Lower lobe of right lung (tissue), 2 donors: Measurements from ENCODE around the gene XRCC3. TPM values are rescaled to one million over a fixed set of nuclear protein-coding genes. Genes with fewer than 3 reads are reported as not detected.
A peak's percentile ranks its signal among the peaks of the same experiment; 100 is the strongest.

ENCODE experiments used
- ATAC-seq, 2 donors: fragments of 200-7000 bp; cut with Tn5 transposase; one replicate each; pipeline ENCODE4 v1.9.1; 2020 to 2022; ENCODE audit warnings: mild to moderate bottlenecking in 2 of 2, moderate library complexity in 2 of 2
- DNase-seq: peaks from one replicate; pipeline ENCODE4 v3.0.0-alpha.2; 2020
- H3K27ac ChIP-seq: fragments of 200-600 bp; one replicate; pipeline ENCODE4 v1.8.0; 2022
- H3K27me3 ChIP-seq: fragments of 200-600 bp; one replicate; pipeline ENCODE4 v1.8.0; 2022; ENCODE audit warnings: low read depth
- H3K36me3 ChIP-seq: fragments of 200-600 bp; one replicate; pipeline ENCODE4 v1.8.0; 2022; ENCODE audit warnings: mild to moderate bottlenecking
- H3K4me1 ChIP-seq: fragments of 200-600 bp; one replicate; pipeline ENCODE4 v1.8.0; 2022
- H3K4me3 ChIP-seq: fragments of 200-600 bp; one replicate; pipeline ENCODE4 v1.8.0; 2022; ENCODE audit warnings: mild to moderate bottlenecking
- H3K9me3 ChIP-seq: fragments of 200-600 bp; one replicate; pipeline ENCODE4 v1.8.0; 2022
- intact Hi-C: fragments of 100-400 bp; cut with DNase I; formaldehyde crosslinking; loops from one replicate; pipeline ENCODE4 v1.11.0; 2022
- total RNA-seq: library from RNA; stranded (reverse); fragmentation: NEBNext Ultra II Directional; extraction: Animal tissue kit (Norgen Biotek cat#: 25700); gene quantifications from one replicate; pipeline ENCODE4 v1.2.1, GENCODE V29; 2021
- TF ChIP-seq, protein P1 (sequence below): fragments of 200-600 bp; IDR thresholded peaks from one replicate; pipeline ENCODE4 v1.8.0; 2022; ENCODE audit warnings: antibody characterized with exemption, mild to moderate bottlenecking
- donor health status: DM: no; HTN: yes; CAD: no; lungs with severe emphysema.

The XRCC3 gene
- total RNA-seq, 1 donor from 2014 or later: 5.0 TPM

DNA sequence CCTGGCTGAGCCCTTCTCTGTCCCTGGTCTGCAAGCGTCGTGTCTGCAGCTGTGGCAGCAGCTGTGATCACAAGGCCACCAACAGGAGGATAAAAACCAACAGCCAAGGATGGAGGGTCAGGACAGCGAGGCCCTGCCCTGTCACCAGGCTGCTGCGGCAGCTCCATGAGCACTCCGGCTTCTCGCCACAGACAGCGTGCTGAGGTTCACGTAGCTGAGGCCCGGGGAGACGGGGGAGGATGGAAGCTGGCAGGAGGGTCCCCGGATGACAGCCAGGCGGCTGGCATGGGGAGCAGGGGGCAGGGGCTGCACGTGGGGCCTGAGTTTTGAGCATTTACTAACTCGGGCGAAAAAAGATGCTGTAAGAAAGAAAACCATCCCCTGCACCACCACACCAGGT lies 5.4 kb downstream of the XRCC3 start:
- no peaks in the 10 kb centered on the region for H3K9me3 ChIP-seq
- TF ChIP-seq, protein P1, sequence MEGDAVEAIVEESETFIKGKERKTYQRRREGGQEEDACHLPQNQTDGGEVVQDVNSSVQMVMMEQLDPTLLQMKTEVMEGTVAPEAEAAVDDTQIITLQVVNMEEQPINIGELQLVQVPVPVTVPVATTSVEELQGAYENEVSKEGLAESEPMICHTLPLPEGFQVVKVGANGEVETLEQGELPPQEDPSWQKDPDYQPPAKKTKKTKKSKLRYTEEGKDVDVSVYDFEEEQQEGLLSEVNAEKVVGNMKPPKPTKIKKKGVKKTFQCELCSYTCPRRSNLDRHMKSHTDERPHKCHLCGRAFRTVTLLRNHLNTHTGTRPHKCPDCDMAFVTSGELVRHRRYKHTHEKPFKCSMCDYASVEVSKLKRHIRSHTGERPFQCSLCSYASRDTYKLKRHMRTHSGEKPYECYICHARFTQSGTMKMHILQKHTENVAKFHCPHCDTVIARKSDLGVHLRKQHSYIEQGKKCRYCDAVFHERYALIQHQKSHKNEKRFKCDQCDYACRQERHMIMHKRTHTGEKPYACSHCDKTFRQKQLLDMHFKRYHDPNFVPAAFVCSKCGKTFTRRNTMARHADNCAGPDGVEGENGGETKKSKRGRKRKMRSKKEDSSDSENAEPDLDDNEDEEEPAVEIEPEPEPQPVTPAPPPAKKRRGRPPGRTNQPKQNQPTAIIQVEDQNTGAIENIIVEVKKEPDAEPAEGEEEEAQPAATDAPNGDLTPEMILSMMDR: no peak
- peaks cover 30% of the 10 kb centered on the region for H3K36me3 ChIP-seq
- no peak overlapping the region for H3K4me3 ChIP-seq
- no peak for DNase-seq
- no peak overlapping the region for H3K27ac ChIP-seq
- ATAC-seq: no peak
- intact Hi-C loops: no loop called here
- H3K4me1 ChIP-seq: peaks cover 53% of the 10 kb centered on the region
- no peaks in the 10 kb centered on the region for H3K27me3 ChIP-seq

DNA sequence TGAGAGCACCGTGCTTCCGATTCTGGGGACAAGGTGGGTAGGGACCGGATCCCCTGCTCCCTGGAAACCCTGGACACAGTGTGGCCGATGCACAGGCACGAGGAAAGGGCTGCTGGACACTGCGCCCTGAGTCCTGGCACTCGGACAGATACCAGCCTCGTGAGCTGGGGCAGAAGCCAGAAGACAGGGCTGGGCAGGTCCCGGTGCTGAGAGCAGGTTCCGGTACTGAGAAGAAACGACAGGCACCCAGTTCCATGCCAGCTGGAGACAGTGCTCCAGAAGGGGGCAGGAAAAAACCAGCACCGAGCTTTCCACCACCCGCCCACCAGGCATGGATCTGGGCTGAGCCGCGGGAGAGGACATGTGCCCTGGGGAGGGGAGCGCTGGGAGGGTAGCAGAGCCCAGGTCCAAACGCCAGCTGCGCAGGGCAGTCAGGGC lies 6.5 kb downstream of the XRCC3 start:
- DNase-seq (no peak), ATAC-seq (no peak)
- H3K27me3 ChIP-seq: no peaks in the 10 kb centered on the region
- H3K4me1 ChIP-seq: peaks cover 50% of the 10 kb centered on the region
- intact Hi-C loops: no loop called here
- H3K4me3 ChIP-seq: no peak overlapping the region
- H3K9me3 ChIP-seq: no peaks in the 10 kb centered on the region
- peaks cover 36% of the 10 kb centered on the region for H3K36me3 ChIP-seq
- TF ChIP-seq, protein P1: no peak
- H3K27ac ChIP-seq: no peak overlapping the region

DNA sequence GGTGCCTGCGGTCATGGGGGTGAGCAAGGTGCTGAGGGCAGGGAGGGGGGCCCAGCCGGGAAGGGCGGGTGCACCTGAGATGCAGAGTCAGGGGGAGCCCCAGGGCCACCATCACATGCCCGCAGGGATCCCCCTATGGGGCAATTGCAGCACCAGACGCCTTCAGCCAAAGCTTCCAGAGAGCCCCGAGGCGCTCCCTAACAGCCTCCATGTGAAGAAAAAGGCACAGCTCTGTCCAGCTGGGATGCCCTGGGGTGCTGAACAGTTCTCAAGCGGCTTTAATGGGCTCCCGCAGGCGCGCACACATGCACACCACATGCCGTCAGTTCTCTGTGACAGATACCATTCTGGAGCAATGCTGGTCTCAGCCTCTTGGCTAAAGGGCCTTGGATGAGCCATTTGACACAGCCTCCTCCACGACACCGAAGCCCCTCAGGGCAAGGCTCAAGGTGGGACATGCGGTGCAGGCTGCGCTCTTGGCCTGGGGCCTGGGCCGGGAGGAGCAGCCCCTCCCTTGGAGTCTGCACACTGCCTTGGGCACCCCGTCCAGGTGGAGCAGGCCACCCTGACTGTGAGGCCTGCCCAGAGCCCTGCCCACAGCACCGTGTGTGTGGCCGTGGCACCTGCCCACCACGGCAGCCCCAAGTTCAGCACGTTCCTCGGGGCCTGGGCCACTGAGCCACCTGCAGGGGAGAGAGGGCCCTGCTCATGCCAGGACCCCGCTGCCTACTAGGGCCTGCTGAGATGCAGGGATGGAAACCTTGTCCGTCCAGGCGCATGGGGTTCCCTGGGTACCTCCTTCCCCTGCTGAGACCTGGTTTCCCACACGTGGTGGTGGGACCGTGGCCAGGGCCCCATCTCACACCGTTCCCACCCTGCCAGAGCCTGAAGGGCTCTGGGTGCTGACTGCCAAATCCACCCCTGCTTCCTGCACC lies 7.7 kb downstream of the XRCC3 start:
- H3K4me3 ChIP-seq: no peak overlapping the region
- no peaks in the 10 kb centered on the region for H3K9me3 ChIP-seq
- H3K27me3 ChIP-seq: no peaks in the 10 kb centered on the region
- H3K36me3 ChIP-seq: peaks cover 48% of the 10 kb centered on the region
- H3K27ac ChIP-seq: no peak overlapping the region
- H3K4me1 ChIP-seq: peaks cover 44% of the 10 kb centered on the region
- DNase-seq (no peak), ATAC-seq (no peak)
- TF ChIP-seq, protein P1: no peak
- intact Hi-C loops: no loop called here

DNA sequence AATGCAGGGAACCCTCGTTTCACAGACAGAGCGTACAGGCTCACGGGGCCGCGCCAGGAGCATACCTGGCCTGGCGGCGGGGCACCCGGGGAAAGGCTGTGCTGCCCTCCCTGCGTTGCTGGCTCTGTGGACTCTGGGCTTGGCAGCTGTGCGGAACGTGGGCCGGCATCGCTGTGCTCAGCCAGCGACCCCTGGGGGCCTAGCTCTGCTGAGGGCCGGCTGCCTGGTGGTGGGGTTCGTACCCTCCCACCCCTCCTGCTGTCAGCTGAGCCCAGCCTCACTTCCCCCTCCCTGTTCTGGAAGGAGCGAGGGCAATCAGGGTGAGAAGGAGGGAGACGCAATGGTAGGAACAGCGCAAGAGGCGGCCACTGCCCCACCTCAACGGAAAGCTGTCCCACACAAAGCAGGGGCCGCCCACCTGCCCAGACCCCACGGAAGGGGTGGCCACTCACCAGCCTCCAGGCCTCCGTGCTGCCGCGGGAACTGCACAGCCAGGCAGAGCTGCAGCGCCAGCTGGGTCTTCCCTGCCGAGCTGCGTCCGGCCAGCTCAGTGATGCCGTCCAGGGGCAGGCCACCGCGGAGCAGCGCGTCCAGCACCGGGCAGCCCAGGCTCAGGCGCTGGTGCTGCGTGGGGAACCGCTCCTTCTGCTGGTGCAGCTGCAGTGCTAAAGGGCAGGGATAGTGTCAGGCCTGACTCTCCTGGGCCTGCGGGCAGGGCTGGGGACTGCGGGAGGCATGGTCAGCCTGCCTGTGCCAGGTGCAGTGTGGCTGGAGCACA lies 8.5 kb downstream of the XRCC3 start:
- no peaks in the 10 kb centered on the region for H3K27me3 ChIP-seq
- TF ChIP-seq, protein P1: no peak
- H3K36me3 ChIP-seq: peaks cover 57% of the 10 kb centered on the region
- no peaks in the 10 kb centered on the region for H3K9me3 ChIP-seq
- ATAC-seq (no peak), DNase-seq (no peak)
- H3K4me1 ChIP-seq: peaks cover 36% of the 10 kb centered on the region
- intact Hi-C loops: no loop called here
- H3K27ac ChIP-seq: peak overlapping the region; percentile 76
- no peak overlapping the region for H3K4me3 ChIP-seq

DNA sequence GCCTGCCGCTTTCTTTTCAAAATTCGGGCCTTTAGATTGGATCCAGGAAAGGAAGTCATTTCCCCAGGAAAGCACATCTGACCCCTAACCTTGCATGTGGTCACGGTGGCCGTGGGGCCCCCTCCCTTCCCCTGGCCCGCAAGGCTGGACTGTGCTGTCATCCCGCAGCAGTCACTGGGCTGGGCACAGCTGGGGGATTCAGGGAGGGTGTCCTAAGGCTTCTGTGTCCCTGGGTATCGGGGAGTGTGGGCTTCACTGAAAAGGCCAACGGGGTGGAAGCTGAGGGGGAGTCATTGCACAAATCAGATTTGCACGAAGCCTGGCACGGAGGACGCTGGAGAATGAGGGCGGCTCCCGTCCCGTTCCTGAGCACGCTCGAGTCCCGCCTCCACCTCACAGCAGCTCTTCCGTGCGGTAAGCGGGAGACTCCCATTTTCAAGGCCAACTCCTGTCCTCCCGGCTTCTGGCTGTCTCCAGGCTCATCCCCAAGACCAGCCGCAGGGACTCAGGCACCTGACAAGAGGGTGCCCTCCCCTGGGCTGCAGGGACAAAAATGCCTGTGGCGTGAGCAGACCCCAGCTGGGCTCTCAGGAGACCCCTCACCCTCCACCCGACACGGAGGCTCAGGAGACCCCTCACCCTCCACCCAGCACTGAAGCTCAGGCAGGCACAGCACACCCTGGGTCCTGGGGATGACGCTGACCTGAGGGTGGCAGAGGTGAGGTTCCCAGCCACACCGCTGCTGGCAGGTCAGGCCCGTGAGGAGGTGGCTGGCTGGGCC lies 9.6 kb downstream of the XRCC3 start:
- no peak for DNase-seq
- intact Hi-C loops: no loop called here
- H3K4me3 ChIP-seq: peak overlapping the region; percentile 11
- H3K4me1 ChIP-seq: peaks cover 25% of the 10 kb centered on the region
- peak; percentile 36 to 48 for ATAC-seq
- peak overlapping the region; percentile 76 for H3K27ac ChIP-seq
- no peaks in the 10 kb centered on the region for H3K27me3 ChIP-seq
- peaks cover 67% of the 10 kb centered on the region for H3K36me3 ChIP-seq
- TF ChIP-seq, protein P1: no peak
- H3K9me3 ChIP-seq: no peaks in the 10 kb centered on the region
